Keratinocyte (primary cell): Measurements from ENCODE around the gene HTD2. TPM values are rescaled to one million over a fixed set of nuclear protein-coding genes. Genes with fewer than 3 reads are reported as not detected.
"Not testable (repeated sequence)": the region's sequence is repeated elsewhere in the genome, so short reads cannot be mapped to it uniquely, and the experiment has no call there.

ENCODE experiments used
- DNase-seq: peaks from one replicate; pipeline ENCODE4 v3.0.0-alpha.2; 2011; ENCODE audit warnings: low read depth, missing footprints, low spot score
- FAIRE-seq: peaks from 2 replicates; lab custom pipeline; 2011; peaks lifted over from hg19 to GRCh38; lab: Jason Lieb, UNC
- H2AFZ ChIP-seq: 2 replicates; pipeline ENCODE4 v1.6.0; 2012; ENCODE audit warnings: low read length, control low read depth, inconsistent platforms; ENCODE audit not compliant: control insufficient read depth
- H3K27ac ChIP-seq: 2 replicates; pipeline ENCODE4 v1.5.1; 2011; ENCODE audit warnings: low read length; ENCODE audit not compliant: control insufficient read depth, insufficient read depth
- H3K27me3 ChIP-seq: 3 replicates; pipeline ENCODE4 v1.6.0; 2011; ENCODE audit warnings: low read length; ENCODE audit not compliant: control insufficient read depth, insufficient read depth; ENCODE audit errors: extremely low read depth
- H3K36me3 ChIP-seq, 2 experiments: 2 replicates in 1 of 2; 3 replicates in 1 of 2; pipeline ENCODE4 v1.5.1; 2011; ENCODE audit warnings: low read length in 2 of 2, mild to moderate bottlenecking in 1 of 2; ENCODE audit not compliant: control insufficient read depth in 2 of 2, insufficient read depth in 2 of 2; ENCODE audit errors: extremely low read depth in 1 of 2
- H3K4me1 ChIP-seq: 3 replicates; pipeline ENCODE4 v1.5.1; 2011; ENCODE audit warnings: low read length; ENCODE audit not compliant: control insufficient read depth, insufficient read depth; ENCODE audit errors: extremely low read depth
- H3K4me2 ChIP-seq: 3 replicates; pipeline ENCODE4 v1.6.0; 2011; ENCODE audit warnings: low read depth, low read length; ENCODE audit not compliant: control insufficient read depth, insufficient read depth; ENCODE audit errors: extremely low read depth
- H3K4me3 ChIP-seq, 3 experiments: fragments of 200-600 bp in 1 of 3; sonication (generic) in 1 of 3; 2 replicates in 2 of 3; 3 replicates in 1 of 3; pipeline ENCODE4 v1.5.1; 2011 to 2016; ENCODE audit warnings: low read length in 3 of 3, mild to moderate bottlenecking in 3 of 3, control low read depth in 2 of 3, inconsistent platforms in 1 of 3, low read depth in 1 of 3, mixed read lengths in 1 of 3, mixed run types in 1 of 3, moderate library complexity in 1 of 3; ENCODE audit not compliant: control insufficient read depth in 2 of 3, insufficient read depth in 2 of 3; ENCODE audit errors: extremely low read depth in 1 of 3
- H3K79me2 ChIP-seq: 2 replicates; pipeline ENCODE4 v1.6.0; 2012; ENCODE audit warnings: low read length; ENCODE audit not compliant: control insufficient read depth, insufficient read depth
- H3K9ac ChIP-seq: 3 replicates; pipeline ENCODE4 v1.6.0; 2011; ENCODE audit warnings: low read length; ENCODE audit not compliant: control insufficient read depth, insufficient read depth; ENCODE audit errors: extremely low read depth
- H3K9me1 ChIP-seq: 3 replicates; pipeline ENCODE4 v1.6.0; 2011; ENCODE audit warnings: low read length; ENCODE audit not compliant: control insufficient read depth, insufficient read depth; ENCODE audit errors: extremely low read depth
- H3K9me3 ChIP-seq: 2 replicates; pipeline ENCODE4 v1.5.1; 2012; ENCODE audit warnings: low read depth, low read length; ENCODE audit not compliant: control insufficient read depth
- H4K20me1 ChIP-seq: 3 replicates; pipeline ENCODE4 v1.6.0; 2011; ENCODE audit warnings: low read length; ENCODE audit not compliant: control insufficient read depth, insufficient read depth; ENCODE audit errors: extremely low read depth
- EZH2 ChIP-seq: IDR thresholded peaks from one replicate; pipeline ENCODE4 v1.6.1; 2012; ENCODE audit warnings: inconsistent platforms, mild to moderate bottlenecking, low read length, moderate library complexity
- dilution Hi-C: fragments of 300-500 bp; cut with MboI; formaldehyde crosslinking; loops from one replicate; pipeline ENCODE4 v1.7.0; 2020; ENCODE audit warnings: low sequenced_read_pairs; ENCODE audit not compliant: extremely low pct_ligation_motif_present
- polyA plus RNA-seq, 5 experiments: library from polyadenylated mRNA; depleted of rRNA in 3 of 5; stranded (reverse) in 3 of 5; stranded (forward) in 1 of 5; unstranded in 1 of 5; fragments of >200 nt; gene quantifications; 1 replicate in 1 of 5; 2 replicates in 3 of 5; 3 replicates in 1 of 5; pipeline versions ENCODE4 v1.2.1 to v1.2.3, GENCODE V29; 2011 to 2012; ENCODE audit warnings: missing spikeins in 2 of 5, low read depth in 1 of 5, low replicate concordance in 1 of 5
- TF ChIP-seq, protein P1 (sequence below), 3 experiments: IDR thresholded peaks in 1 of 3; conservative IDR thresholded peaks in 1 of 3; optimal IDR thresholded peaks in 1 of 3; 2 replicates in 2 of 3; 3 replicates in 1 of 3; pipeline versions ENCODE3 to v1.5.1; 2011; ENCODE audit warnings: low read length in 3 of 3, mild to moderate bottlenecking in 3 of 3, moderate library complexity in 2 of 3, control low read depth in 1 of 3, inconsistent platforms in 1 of 3; ENCODE audit not compliant: insufficient read depth in 2 of 3; ENCODE audit errors: extremely low read depth in 1 of 3

HTD2 gene
- polyA plus RNA-seq, 1 donor (not counting 4 experiments of a cell fraction or from before 2014, with no cell fraction given) = 12.5 TPM

DNA sequence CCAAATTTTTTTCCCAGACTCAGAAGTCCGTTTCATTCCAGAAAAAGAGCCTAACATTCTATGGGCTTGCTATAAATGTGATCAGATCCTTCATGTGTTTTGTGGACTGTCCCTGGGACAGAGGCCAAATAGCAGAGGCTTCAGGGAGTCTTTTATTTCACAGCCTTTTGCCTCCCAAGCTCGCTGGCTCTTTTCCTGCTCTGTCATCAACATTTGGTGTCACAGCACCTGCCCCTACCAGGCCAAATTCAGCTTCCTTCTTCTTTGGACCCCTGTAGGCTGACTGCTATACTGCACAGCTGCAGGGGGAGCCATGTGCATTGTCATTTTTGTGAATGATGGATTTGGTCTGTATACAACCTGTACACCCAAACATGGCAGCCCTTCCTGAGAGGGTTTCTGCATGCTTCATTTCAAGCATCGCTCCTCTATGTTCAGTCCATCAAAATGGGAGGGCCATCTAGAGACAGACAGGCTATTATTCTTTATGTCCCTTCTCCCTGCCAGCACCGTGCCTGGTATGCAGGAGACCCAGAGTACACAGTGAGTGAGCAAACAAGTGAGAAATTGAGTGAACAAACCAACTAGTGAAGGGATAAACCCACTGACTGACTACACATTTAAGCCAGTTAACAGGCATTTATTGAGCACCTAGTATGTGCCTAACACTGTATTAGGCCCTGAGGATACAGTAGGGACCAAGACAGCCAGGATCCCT is 18.1 kb upstream of the HTD2 start:
- Histone ChIP-seq H4K20me1 (no peaks in the 10 kb centered on the region), H3K36me3 (peaks cover 3 to 12% of the 10 kb centered on the region in 2 experiments), H3K4me3 (no peak overlapping the region), H3K79me2 (no peaks in the 10 kb centered on the region), H3K27me3 (no peaks in the 10 kb centered on the region), H3K9ac (no peak overlapping the region), H3K9me1 (no peaks in the 10 kb centered on the region), H3K4me2 (no peak overlapping the region), H3K9me3 (no peaks in the 10 kb centered on the region), H3K27ac (no peak overlapping the region), H2AFZ (no peak overlapping the region), H3K4me1 (no peaks in the 10 kb centered on the region)
- DNase-seq (no peak), FAIRE-seq (no peak)
- TF ChIP-seq, protein P1, sequence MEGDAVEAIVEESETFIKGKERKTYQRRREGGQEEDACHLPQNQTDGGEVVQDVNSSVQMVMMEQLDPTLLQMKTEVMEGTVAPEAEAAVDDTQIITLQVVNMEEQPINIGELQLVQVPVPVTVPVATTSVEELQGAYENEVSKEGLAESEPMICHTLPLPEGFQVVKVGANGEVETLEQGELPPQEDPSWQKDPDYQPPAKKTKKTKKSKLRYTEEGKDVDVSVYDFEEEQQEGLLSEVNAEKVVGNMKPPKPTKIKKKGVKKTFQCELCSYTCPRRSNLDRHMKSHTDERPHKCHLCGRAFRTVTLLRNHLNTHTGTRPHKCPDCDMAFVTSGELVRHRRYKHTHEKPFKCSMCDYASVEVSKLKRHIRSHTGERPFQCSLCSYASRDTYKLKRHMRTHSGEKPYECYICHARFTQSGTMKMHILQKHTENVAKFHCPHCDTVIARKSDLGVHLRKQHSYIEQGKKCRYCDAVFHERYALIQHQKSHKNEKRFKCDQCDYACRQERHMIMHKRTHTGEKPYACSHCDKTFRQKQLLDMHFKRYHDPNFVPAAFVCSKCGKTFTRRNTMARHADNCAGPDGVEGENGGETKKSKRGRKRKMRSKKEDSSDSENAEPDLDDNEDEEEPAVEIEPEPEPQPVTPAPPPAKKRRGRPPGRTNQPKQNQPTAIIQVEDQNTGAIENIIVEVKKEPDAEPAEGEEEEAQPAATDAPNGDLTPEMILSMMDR (optimal IDR thresholded peaks at IDR 0.05 in 1 of 3, IDR thresholded peaks at IDR 0.05 in 1 of 3, conservative IDR thresholded peaks at IDR 0.05 in 1 of 3; ENCODE audit: extremely low read depth in 1 of 3, insufficient read depth in 2 of 3, low read length in 3 of 3) = peak in 2 of 3 experiments; percentile 2 to 6
- TF ChIP-seq EZH2 = no peak
- dilution Hi-C loops = no loop called here

DNA sequence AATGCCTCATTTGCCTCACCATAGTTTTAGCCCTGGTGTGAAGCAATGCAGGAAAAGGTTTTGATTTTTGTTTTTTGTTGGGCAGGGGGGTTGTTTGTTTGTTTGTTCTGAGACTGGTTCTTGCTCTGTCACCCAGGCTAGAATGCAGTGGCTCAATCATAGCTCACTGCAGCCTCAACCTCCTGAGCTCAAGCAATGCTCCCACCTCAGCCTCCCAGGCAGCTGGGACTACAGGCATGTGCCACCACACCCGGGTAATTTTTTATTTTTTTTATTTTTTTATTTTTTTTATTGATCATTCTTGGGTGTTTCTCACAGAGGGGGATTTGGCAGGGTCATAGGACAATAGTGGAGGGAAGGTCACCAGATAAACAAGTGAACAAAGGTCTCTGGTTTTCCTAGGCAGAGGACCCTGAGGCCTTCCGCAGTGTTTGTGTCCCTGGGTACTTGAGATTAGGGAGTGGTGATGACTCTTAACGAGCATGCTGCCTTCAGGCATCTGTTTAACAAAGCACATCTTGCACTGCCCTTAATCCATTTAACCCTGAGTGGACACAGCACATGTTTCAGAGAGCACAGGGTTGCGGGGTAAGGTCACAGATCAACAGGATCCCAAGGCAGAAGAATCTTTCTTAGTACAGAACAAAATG is 17.2 kb upstream of the HTD2 start:
- H3K9me1 ChIP-seq, H3K9ac ChIP-seq, H3K27ac ChIP-seq, H3K4me2 ChIP-seq, H2AFZ ChIP-seq, DNase-seq, H3K27me3 ChIP-seq, dilution Hi-C loops, H3K9me3 ChIP-seq, H4K20me1 ChIP-seq, H3K4me3 ChIP-seq, H3K79me2 ChIP-seq, H3K4me1 ChIP-seq, FAIRE-seq: not testable (repeated sequence)
- peaks cover 3 to 15% of the 10 kb centered on the region in 2 experiments for H3K36me3 ChIP-seq

DNA sequence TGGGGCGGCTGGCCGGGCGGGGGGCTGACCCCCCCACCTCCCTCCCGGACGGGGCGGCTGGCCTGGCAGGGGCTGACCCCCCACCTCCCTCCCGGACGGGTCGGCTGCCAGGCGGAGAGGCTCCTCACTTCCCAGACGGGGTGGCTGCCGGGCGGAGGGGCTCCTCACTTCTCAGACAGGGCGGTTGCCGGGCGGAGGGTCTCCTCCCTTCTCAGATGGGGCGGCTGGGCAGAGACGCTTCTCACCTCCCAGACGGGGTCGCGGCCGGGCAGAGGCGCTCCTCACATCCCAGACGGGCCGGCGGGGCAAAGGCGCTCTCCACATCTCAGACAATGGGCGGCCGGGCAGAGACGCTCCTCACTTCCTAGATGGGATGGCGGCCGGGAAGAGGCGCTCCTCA is 15.9 kb upstream of the HTD2 start:
- H2AFZ ChIP-seq, H3K9me1 ChIP-seq, H3K27me3 ChIP-seq, H3K9me3 ChIP-seq, H4K20me1 ChIP-seq, H3K4me3 ChIP-seq, H3K36me3 ChIP-seq, H3K79me2 ChIP-seq, FAIRE-seq, dilution Hi-C loops, H3K27ac ChIP-seq, H3K4me1 ChIP-seq, H3K9ac ChIP-seq, DNase-seq, H3K4me2 ChIP-seq: not testable (repeated sequence)
